HG02610 (cell line): ENCODE results near the gene SRPK2.

Experiments
- ATAC-seq: cut with Tn5 transposase; IDR thresholded peaks from one replicate; pipeline ENCODE4 v1.9.1; 2021; ENCODE audit warnings: mild to moderate bottlenecking, moderate library complexity; ENCODE audit not compliant: unreplicated experiment

The SRPK2 gene

GRCh38 chr7:105229641-105230040 is 159.1 kb downstream of the SRPK2 start:
- ATAC-seq, result no peak

DNA sequence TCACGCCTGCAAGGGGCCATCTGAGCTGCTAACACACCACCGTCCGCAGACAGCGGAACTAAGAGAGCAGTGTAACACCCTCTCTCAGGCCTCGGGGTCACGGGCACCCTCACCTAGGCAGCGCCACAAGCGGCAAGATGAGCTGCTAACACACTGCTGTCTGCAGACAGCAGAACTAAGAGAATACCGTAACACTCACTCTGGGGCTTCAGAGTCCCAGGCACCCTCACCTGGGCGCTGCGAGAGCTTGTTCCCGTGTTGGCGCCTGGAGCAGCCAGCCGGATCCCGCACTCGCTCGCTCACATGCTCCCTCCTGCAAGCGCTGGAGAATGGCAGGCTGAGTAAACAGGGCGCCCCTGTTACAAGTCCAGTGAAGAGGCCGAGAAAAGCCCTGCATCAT is 160.2 kb downstream of the SRPK2 start:
- ATAC-seq, result no peak

GRCh38 chr7:105227391-105227790 is 161.3 kb downstream of the SRPK2 start:
- ATAC-seq, result no peak

- peak; percentile 95 for ATAC-seq
Observed at GRCh38 chr7:105224884-105225651, 163.7 kb downstream of the SRPK2 start.

DNA sequence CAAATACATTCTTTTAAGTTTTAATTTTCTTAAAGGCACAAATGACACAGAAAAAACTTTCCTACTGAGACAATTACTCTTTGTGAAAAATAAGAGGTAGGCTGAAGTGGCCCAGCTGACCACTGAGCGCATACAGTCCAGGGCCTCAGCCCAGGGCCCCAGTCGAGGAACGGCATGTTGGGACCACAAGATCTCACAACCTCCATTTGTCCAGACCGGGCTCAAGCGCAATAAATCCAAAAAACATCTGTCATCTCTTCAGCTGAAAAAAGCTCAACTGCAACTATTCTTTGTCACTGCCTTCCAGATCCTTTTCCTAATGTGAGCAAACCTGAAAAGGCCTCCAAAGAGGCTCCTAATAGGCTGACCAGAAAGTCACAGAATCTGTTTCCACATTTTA is 165.8 kb downstream of the SRPK2 start:
- no peak for ATAC-seq

DNA sequence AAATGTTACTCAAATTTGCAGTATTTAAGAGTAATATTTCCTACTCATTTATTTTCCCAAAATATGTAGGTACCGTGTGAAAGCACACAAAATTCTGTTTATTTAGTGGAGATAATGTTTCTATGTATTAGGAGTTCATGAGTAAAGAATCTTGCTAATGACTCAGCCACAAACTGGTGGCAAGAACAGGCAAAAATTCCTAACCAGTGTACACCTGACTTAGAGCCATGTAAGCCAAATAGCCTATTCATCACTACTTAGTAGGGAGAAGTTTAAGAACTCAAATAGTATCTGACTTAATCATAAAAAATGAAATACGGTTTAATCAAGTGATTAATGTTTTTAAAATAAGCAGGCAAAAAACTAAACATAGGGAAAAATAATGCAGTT is 169.0 kb downstream of the SRPK2 start:
- no peak for ATAC-seq

- ATAC-seq, result no peak
Observed at GRCh38 chr7:105218939-105219770, 169.6 kb downstream of the SRPK2 start.

DNA sequence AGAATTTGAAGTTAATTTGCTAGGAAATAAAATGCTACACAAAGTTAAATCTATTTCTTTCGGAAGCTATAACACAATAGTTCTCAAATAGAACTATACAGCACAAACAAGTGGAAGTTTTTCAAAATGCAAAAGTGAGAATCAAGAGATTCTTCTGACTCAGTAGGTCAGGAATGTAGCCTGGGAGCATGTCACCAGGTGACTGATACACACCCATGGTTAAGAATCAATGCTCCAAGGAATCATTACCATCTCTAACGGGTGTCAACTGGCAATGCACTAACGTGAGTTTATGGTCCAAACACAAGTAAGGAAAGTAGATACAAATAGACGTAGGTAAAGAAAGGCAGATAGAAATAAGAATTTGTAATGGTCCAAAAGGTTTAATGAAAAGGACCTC is 170.5 kb downstream of the SRPK2 start:
- ATAC-seq, result no peak

- ATAC-seq, result no peak
Observed at GRCh38 chr7:105216786-105217185, 171.9 kb downstream of the SRPK2 start.

DNA sequence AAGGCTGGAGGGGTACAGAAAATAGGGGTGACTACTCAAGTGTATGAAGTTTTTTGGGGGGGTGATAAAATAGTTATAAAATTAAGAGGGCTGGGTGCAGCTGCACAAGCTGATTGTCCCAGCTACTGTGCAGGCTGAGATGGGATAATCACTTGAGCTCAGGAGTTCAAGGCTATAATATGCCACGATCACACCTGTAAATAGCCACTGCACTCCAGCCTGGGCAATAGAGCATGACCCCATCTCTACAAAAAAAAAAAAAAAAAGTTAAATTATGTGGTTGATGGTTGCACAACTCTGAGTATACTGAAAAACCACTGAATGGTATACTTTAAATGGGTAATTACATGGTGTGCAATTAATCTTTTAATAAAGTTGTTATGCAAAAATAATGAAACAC is 172.9 kb downstream of the SRPK2 start:
- no peak for ATAC-seq

DNA sequence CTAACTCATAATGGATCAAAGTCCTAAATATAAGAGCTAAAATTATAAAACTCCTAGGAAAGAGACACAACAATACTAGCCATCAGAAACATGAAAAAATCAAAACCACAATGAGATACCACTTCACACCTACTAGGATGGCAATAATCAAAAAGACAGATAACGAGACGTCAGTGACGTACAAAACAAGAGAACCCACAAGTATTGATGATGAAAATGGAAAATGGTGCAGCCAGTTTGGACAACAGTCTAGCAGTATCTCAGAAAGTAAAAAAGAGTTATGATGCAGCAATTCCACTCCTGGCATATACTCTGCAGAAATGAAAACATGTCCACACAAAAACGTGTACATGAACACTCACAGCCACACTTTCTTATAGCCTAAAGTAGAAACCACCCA is 173.5 kb downstream of the SRPK2 start:
- ATAC-seq, result no peak

GRCh38 chr7:105213611-105214010 is 175.1 kb downstream of the SRPK2 start:
- ATAC-seq, result no peak

DNA sequence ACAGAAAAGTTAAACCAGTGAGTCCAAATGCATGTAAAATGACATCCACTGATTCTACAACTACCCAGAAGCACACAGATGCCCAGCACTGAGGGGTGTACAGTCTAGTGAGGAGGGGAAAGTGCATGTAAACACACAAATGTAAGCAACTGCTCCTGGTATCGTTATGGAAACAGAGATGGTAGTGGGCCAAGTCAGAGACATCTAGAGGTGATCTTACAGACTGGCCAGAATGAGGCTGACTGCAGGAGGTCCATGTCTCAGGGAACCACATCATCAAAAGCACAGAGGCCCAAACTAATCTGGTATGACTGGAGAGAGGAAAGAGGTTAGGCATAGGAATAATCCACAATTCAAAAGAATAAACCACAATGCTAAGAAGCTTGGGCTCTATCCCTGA is 176.5 kb downstream of the SRPK2 start:
- no peak for ATAC-seq

DNA sequence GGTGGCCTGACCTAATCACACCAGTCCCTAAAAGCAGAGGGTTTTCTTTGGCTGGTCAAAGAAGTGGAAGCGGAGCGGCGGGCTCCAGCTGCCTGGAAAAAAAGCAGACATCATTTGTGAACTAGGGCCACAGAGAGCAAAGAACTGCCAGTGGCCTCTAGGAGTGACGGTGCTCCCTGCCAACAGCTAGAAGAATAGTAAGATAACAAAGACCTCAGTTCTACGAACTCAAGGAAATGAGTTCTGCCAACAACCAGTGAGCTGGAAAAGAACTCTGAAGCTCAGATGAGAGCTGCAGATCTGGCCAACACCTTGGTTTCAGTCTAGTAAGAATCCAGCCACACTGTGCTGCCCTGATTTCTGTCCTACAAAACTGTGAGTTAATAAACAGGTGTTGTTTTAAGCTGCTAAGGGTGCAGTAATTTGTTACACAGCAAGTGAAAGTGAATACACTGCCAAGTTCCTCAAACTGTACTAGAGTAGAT is 178.0 kb downstream of the SRPK2 start:
- ATAC-seq, result peak; percentile 84

- ATAC-seq, result no peak
Observed at GRCh38 chr7:105209870-105210269, 178.9 kb downstream of the SRPK2 start.

DNA sequence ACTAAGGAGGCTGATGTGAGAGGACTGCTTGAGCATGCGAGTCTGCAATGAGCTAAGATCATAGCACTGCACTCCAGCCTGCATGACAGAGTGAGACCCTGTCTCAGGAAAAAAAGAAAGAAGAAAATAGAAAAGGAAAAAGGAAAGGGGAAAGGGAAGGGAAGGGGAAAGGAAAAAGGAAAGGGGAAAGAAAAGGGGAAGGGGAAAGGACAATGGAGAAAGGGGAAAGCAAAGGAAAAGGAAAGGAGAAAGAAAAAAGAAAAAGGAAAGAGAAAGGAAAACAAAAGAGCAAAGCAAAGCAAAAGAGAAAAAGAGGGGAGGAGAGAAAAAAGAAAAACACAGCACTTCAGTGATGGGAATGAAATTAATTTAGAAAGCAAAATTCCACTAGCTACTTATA is 179.3 kb downstream of the SRPK2 start:
- ATAC-seq, result no peak

DNA sequence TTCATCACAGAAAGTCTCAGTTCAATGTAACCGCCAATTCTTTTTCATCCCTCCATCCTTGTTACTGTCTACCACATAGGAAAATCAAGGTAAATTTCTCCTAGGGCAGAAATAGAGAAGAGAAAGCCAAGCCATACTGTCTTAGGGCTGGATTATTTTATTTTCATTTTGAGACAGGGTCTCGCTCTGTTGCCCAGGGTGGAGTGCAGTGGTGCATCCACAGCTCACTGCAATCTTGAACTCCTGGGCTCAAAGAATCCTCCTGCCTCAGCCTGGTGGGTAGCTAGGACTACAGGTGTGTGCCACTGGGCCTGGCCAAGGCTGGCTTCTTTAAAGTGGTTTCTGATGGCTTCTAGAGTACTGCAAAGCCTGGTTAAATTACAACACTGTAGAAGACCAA is 181.7 kb downstream of the SRPK2 start:
- no peak for ATAC-seq

DNA sequence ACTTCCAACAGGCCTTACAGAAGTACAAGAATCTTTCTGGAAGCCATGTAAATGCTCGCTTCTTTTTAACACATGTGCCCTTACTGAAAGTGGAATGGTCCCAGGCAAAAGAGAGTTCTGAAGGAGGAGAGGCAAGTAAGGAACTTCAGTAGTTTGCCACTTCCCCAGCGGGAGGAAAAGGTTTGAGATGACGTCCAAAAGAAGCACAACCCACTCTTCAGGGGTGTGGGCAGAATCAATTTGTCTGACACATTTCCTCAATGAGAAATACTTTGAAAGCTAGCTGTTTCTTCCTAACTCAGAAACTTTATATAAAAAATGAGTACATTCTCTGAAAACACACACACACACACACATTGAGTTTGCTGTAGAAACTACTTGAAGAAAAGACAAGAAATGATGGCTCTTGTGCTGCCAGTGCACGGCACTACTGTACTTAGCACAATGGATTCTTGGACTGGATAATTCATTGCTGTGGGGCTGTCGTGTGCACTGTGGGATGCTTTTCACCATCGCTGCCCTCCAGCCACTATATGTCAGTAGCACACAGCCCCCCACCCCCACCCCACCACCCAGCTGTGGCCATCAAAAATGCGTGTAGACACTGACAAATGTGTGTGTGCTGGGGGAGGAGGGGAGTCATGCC is 183.0 kb downstream of the SRPK2 start:
- ATAC-seq, result no peak

DNA sequence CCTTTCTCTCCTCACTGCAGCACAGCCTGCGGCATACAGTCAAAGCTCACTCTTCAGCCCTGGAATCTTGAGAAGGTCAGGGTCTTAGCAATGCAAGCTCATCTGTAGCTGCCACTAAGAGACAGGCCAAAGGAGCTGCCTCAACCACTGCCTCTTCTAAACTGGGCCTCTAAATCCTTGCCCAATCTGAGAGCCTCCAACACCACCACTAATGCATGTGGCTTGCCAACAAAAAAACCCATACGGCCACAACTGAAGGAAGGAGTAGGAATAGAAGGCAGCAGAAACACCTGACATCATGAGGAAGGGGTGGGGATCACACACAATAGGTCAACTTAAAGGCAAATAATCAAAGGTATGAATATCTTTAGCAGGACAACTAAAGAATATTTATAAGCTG is 183.8 kb downstream of the SRPK2 start:
- ATAC-seq, result no peak

GRCh38 chr7:105204520-105204919 is 184.2 kb downstream of the SRPK2 start:
- no peak for ATAC-seq

- no peak for ATAC-seq
Observed at GRCh38 chr7:105202616-105203015, 186.1 kb downstream of the SRPK2 start.

DNA sequence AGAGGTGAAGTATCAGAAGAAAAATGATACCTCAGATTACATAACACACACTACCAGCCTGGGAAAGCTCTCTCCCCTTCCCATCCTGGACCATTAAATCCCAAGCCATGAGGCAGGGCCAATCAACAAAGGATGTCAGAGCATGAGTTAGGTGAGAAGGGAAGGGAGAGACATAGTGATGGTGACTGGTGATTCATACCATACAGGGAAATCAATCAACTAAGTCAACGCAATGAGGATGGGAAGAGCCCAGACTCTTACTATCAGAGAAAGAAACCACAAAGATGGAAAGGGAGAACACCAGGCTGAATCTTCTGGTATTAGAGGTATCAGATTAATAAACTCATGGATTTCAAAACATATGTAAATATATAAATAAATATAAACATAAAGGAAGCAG is 189.3 kb downstream of the SRPK2 start:
- no peak for ATAC-seq
